Activated gamma-delta T cell treated with anti-CD3 and anti-CD28 coated beads, Interleukin-2, amount 50 U/mL, for 16 hours (primary cell): ENCODE measurements around the gene HIKESHI.

Experiments used
- DNase-seq: peaks from one replicate; pipeline ENCODE4 v3.0.0-alpha.2; 2020; ENCODE audit warnings: low read depth

HIKESHI gene

GRCh38 chr11:86380295-86381059 lies 78.4 kb downstream of the HIKESHI start:
- DNase-seq, result no peak

GRCh38 chr11:86383041-86383955 lies 81.3 kb downstream of the HIKESHI start:
- DNase-seq, result no peak

GRCh38 chr11:86386283-86386682 lies 84.2 kb downstream of the HIKESHI start:
- DNase-seq, result no peak

GRCh38 chr11:86386746-86387145 lies 84.7 kb downstream of the HIKESHI start:
- DNase-seq, result no peak

GRCh38 chr11:86388198-86388597 lies 86.2 kb downstream of the HIKESHI start:
- no peak for DNase-seq

GRCh38 chr11:86390487-86390886 lies 88.4 kb downstream of the HIKESHI start:
- DNase-seq, result no peak

- DNase-seq, result no peak
These were observed 93.1 kb downstream of the HIKESHI start for GRCh38 chr11:86395061-86395551.
